ENCODE measurements around the gene ABTB1. TPM values are rescaled to one million over a fixed set of nuclear protein-coding genes. Genes with fewer than 3 reads are reported as not detected.

ABTB1 gene
- total and polyA plus RNA-seq, 2 of the 13 experiments (the other 11 are each of a cell fraction or from before 2014, with no cell fraction given): 0.42 to 14.5 TPM

- no peak overlapping the region for H2AFZ ChIP-seq (ENCODE audit: low read length)
- 86% methylated on average over 4 of the region's 7 CpGs for WGBS (ENCODE audit: low lambda C conversion rate)
- TF ChIP-seq ZNF256 (CRISPR knock-in tag; conservative IDR thresholded peaks at IDR 0.05): no peak
- no peak for TF ChIP-seq THAP8 (CRISPR knock-in tag; IDR thresholded peaks at IDR 0.05; ENCODE audit: borderline replicate concordance)
- TF ChIP-seq SIX1 (CRISPR knock-in tag; IDR thresholded peaks at IDR 0.05; ENCODE audit: borderline replicate concordance): no peak
- TF ChIP-seq MBNL3 (CRISPR knock-in tag; conservative IDR thresholded peaks at IDR 0.05): no peak
- TF ChIP-seq ZFP62 (CRISPR knock-in tag; IDR thresholded peaks at IDR 0.05): no peak
- no peak for TF ChIP-seq ZMYM2 (CRISPR knock-in tag; IDR thresholded peaks at IDR 0.05)
- no peak for TF ChIP-seq PLSCR1 (CRISPR knock-in tag; IDR thresholded peaks at IDR 0.05; ENCODE audit: borderline replicate concordance)
- ChIA-PET POLR2A (no interaction called here), CTCF (ENCODE audit: low intra/inter-chr PET ratio, low total read pairs) (no interaction called here)
- no peak overlapping the region for H3K4me3 ChIP-seq (replicated peaks in 1 of 3; ENCODE audit: insufficient read depth in 1 of 3, low read depth in 2 of 3, low read length in 3 of 3)
- peaks cover 4 to 29% of the 10 kb centered on the region in 2 experiments; a peak in 4 of 5 replicates for H3K27me3 ChIP-seq (ENCODE audit: control insufficient read depth in 1 of 2, insufficient read depth in 2 of 2, low read length in 2 of 2)
- no peaks in the 10 kb centered on the region for H3K79me2 ChIP-seq (ENCODE audit: insufficient read depth, low read length)
- no peaks in the 10 kb centered on the region for H3K4me1 ChIP-seq (ENCODE audit: insufficient read depth, low read length)
- H3K27ac ChIP-seq (ENCODE audit: extremely low read length, insufficient read depth, low read length): no peak overlapping the region
- no peaks in the 10 kb centered on the region for H3K36me3 ChIP-seq (replicated peaks in 1 of 2; ENCODE audit: control insufficient read depth in 1 of 2, insufficient read depth in 2 of 2, low read length in 2 of 2)
- no peak overlapping the region for H3K9ac ChIP-seq (ENCODE audit: insufficient read depth, low read depth, low read length)
- ATAC-seq: no peak
- in situ Hi-C loops (cut with HindIII; ENCODE audit: extremely low pct_ligation_motif_present, low pct_unique_long_range_greater_than_20kb): no loop called here
- intact Hi-C loops (cut with micrococcal nuclease; ENCODE audit: unreplicated experiment): no loop called here
- DNase-seq (ENCODE audit: low spot score): no peak
- BruUV-seq (replicated peaks): no TSS peak
- no peaks in the 10 kb centered on the region for H4K20me1 ChIP-seq (ENCODE audit: insufficient read depth, low read length)
- no peak for FAIRE-seq
- no peaks in the 10 kb centered on the region for H3K9me3 ChIP-seq (ENCODE audit: low read length)
- no peak overlapping the region for H3K4me2 ChIP-seq (ENCODE audit: low read depth, low read length)
Measured at GRCh38 chr3:127706312-127706711, 33.6 kb downstream of the ABTB1 start.

- Histone ChIP-seq H3K36me3 (replicated peaks in 1 of 2; ENCODE audit: control insufficient read depth in 1 of 2, insufficient read depth in 2 of 2, low read length in 2 of 2) (no peaks in the 10 kb centered on the region), H3K4me3 (replicated peaks in 1 of 3; ENCODE audit: insufficient read depth in 1 of 3, low read depth in 2 of 3, low read length in 3 of 3) (no peak overlapping the region), H3K9me3 (ENCODE audit: low read length) (no peaks in the 10 kb centered on the region), H3K27me3 (ENCODE audit: control insufficient read depth in 1 of 2, insufficient read depth in 2 of 2, low read length in 2 of 2) (peaks cover 4 to 29% of the 10 kb centered on the region in 2 experiments; a peak in 4 of 5 replicates), H3K9ac (ENCODE audit: insufficient read depth, low read depth, low read length) (no peak overlapping the region), H2AFZ (ENCODE audit: low read length) (no peak overlapping the region), H3K4me2 (ENCODE audit: low read depth, low read length) (no peak overlapping the region), H4K20me1 (ENCODE audit: insufficient read depth, low read length) (no peaks in the 10 kb centered on the region), H3K27ac (ENCODE audit: extremely low read length, insufficient read depth, low read length) (no peak overlapping the region), H3K79me2 (ENCODE audit: insufficient read depth, low read length) (no peaks in the 10 kb centered on the region), H3K4me1 (ENCODE audit: insufficient read depth, low read length) (no peaks in the 10 kb centered on the region)
- FAIRE-seq (no peak), ATAC-seq (no peak; the same call in 2 of the 3 replicates), DNase-seq (ENCODE audit: low spot score) (no peak)
- intact Hi-C loops (cut with micrococcal nuclease; ENCODE audit: unreplicated experiment): no loop called here
- BruUV-seq (replicated peaks): no TSS peak
- ChIA-PET POLR2A (no interaction called here), CTCF (ENCODE audit: low intra/inter-chr PET ratio, low total read pairs) (no interaction called here)
- 17% methylated on average over 7 of the region's 16 CpGs for WGBS (ENCODE audit: low lambda C conversion rate)
- in situ Hi-C loops (cut with HindIII; ENCODE audit: extremely low pct_ligation_motif_present, low pct_unique_long_range_greater_than_20kb): no loop called here
- TF ChIP-seq NR2C2 (CRISPR knock-in tag; IDR thresholded peaks at IDR 0.05; ENCODE audit: borderline replicate concordance) (no peak), ZBTB4 (CRISPR knock-in tag; IDR thresholded peaks at IDR 0.05; ENCODE audit: borderline replicate concordance) (no peak), ZNF549 (CRISPR knock-in tag; IDR thresholded peaks at IDR 0.05) (no peak), MYNN (CRISPR knock-in tag; IDR thresholded peaks at IDR 0.05; ENCODE audit: low read depth) (no peak), ZBTB37 (CRISPR knock-in tag; IDR thresholded peaks at IDR 0.05) (no peak)
Measured at GRCh38 chr3:127706785-127707351, 34.1 kb downstream of the ABTB1 start.

Data from HepG2 (cell line).